ENCODE results near the gene GPR3. TPM values are rescaled to one million over a fixed set of nuclear protein-coding genes. Genes with fewer than 3 reads are reported as not detected.

The GPR3 gene
- total and polyA plus RNA-seq, 2 of the 8 experiments (the other 6 are each of a cell fraction or from before 2014, with no cell fraction given) = 9.9 to 26.5 TPM

DNA sequence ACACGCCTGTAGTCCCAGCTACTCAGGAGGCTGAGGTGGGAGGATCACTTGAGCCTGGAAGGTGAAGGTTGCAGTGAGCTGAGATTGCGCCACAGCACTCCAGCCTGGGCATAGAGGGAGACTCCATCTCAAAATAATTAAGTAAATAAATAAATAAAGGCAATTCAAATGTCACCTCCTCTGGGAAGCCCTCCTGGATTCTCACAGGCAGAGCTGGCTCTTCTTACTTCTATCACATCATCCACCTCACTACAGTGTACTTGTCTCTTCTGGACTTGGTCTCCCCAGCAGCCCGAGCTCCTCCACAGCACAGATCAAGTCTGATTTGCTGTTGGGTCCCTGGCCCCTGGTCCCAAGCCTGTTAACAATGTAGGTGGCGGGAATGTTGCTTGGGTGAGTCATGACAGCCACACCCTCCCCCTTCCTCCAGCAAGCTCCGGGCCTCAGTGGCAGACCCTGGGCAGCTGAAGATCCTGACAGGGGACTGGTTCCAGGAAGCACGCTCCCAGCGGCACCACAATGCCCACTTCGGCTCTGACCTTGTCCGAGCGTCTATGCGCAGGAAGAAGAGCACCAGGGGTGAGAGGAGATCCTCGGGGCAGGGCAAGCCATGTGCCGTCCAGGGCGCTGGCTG lies 45.3 kb upstream of the GPR3 start:
- no peak overlapping the region for H2BK120ac ChIP-seq (replicated peaks; ENCODE audit: low read depth, low read length)
- H3K9me3 ChIP-seq (ENCODE audit: insufficient read depth in 2 of 2, low read depth in 1 of 2, low read length in 1 of 2) = no peaks in the 10 kb centered on the region
- peaks cover 0 to 4% of the 10 kb centered on the region in 2 experiments; a peak in 1 of 4 replicates for H3K79me2 ChIP-seq (ENCODE audit: control insufficient read depth in 1 of 2, insufficient read depth in 2 of 2, low read length in 2 of 2)
- no peak for TF ChIP-seq CHD1 (IDR thresholded peaks at IDR 0.05; ENCODE audit: low read depth, low read length)
- TF ChIP-seq BRCA1 (IDR thresholded peaks at IDR 0.05; ENCODE audit: low read depth, low read length) = no peak
- TF ChIP-seq PHF8 (conservative IDR thresholded peaks at IDR 0.05; ENCODE audit: low read depth, low read length) = no peak
- TF ChIP-seq RAD21 (IDR thresholded peaks at IDR 0.05 in 1 of 2, conservative IDR thresholded peaks at IDR 0.05 in 1 of 2; ENCODE audit: low read depth in 2 of 2, low read length in 2 of 2) = no peak
- TF ChIP-seq, protein P1, sequence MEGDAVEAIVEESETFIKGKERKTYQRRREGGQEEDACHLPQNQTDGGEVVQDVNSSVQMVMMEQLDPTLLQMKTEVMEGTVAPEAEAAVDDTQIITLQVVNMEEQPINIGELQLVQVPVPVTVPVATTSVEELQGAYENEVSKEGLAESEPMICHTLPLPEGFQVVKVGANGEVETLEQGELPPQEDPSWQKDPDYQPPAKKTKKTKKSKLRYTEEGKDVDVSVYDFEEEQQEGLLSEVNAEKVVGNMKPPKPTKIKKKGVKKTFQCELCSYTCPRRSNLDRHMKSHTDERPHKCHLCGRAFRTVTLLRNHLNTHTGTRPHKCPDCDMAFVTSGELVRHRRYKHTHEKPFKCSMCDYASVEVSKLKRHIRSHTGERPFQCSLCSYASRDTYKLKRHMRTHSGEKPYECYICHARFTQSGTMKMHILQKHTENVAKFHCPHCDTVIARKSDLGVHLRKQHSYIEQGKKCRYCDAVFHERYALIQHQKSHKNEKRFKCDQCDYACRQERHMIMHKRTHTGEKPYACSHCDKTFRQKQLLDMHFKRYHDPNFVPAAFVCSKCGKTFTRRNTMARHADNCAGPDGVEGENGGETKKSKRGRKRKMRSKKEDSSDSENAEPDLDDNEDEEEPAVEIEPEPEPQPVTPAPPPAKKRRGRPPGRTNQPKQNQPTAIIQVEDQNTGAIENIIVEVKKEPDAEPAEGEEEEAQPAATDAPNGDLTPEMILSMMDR (IDR thresholded peaks at IDR 0.05; ENCODE audit: control extremely low read depth in 1 of 3, insufficient read depth in 1 of 3, low read depth in 1 of 3, low read length in 3 of 3) = no peak
- no peak for TF ChIP-seq CHD2 (IDR thresholded peaks at IDR 0.05; ENCODE audit: low read length)
- no peak for TF ChIP-seq TCF12 (IDR thresholded peaks at IDR 0.05; ENCODE audit: low read depth, low read length)
- TF ChIP-seq, protein P2, sequence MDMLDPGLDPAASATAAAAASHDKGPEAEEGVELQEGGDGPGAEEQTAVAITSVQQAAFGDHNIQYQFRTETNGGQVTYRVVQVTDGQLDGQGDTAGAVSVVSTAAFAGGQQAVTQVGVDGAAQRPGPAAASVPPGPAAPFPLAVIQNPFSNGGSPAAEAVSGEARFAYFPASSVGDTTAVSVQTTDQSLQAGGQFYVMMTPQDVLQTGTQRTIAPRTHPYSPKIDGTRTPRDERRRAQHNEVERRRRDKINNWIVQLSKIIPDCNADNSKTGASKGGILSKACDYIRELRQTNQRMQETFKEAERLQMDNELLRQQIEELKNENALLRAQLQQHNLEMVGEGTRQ (IDR thresholded peaks at IDR 0.05; ENCODE audit: low read length) = no peak
- H3K18ac ChIP-seq (ENCODE audit: extremely low read depth, low read length) = no peak overlapping the region
- H2AFZ ChIP-seq (ENCODE audit: low read length) = no peak overlapping the region
- H2AK5ac ChIP-seq (ENCODE audit: low read depth, low read length) = no peak overlapping the region; the same call in 1 of the 2 replicates
- H3K14ac ChIP-seq (ENCODE audit: insufficient read length) = no peak overlapping the region
- H3K23me2 ChIP-seq (ENCODE audit: low read depth, low read length) = peaks cover 26% of the 10 kb centered on the region
- FAIRE-seq = no peak
- H3K9ac ChIP-seq (replicated peaks in 1 of 4; ENCODE audit: extremely low read depth in 1 of 4, low read depth in 3 of 4, low read length in 3 of 4) = no peak overlapping the region
- no peak overlapping the region for H2BK12ac ChIP-seq (ENCODE audit: low read depth, low read length)
- H2BK20ac ChIP-seq (ENCODE audit: low read length) = no peak overlapping the region
- H3K4me2 ChIP-seq (ENCODE audit: insufficient read depth in 1 of 2, low read depth in 2 of 2, low read length in 2 of 2) = no peak overlapping the region
- peaks cover 0 to 32% (median 20%) of the 10 kb centered on the region in 4 experiments; a peak in 6 of 7 replicates for H3K4me1 ChIP-seq (replicated peaks in 1 of 4; ENCODE audit: control insufficient read depth in 3 of 4, insufficient read depth in 4 of 4, low read length in 3 of 4)
- H3K23ac ChIP-seq (ENCODE audit: insufficient read length) = no peak overlapping the region
- H2BK15ac ChIP-seq (ENCODE audit: low read length) = no peak overlapping the region
- H4K91ac ChIP-seq (replicated peaks; ENCODE audit: insufficient read length, low read length) = no peak overlapping the region
- no peak overlapping the region for H3K27ac ChIP-seq (ENCODE audit: low read depth, low read length)
- no peak overlapping the region for H2BK5ac ChIP-seq (ENCODE audit: low read depth, low read length)
- H4K20me1 ChIP-seq (replicated peaks in 1 of 2; ENCODE audit: control insufficient read depth in 1 of 2, insufficient read depth in 2 of 2, low read length in 2 of 2) = peaks cover 0 to 9% of the 10 kb centered on the region in 2 experiments
- H3K4ac ChIP-seq (replicated peaks; ENCODE audit: insufficient read length, low read depth, low read length) = no peak overlapping the region
- H3K56ac ChIP-seq (replicated peaks; ENCODE audit: insufficient read length, low read depth, low read length) = no peak overlapping the region
- H3K27me3 ChIP-seq (replicated peaks in 1 of 4; ENCODE audit: control insufficient read depth in 3 of 4, extremely low read depth in 1 of 4, insufficient read depth in 3 of 4, low read length in 3 of 4) = peaks cover 0 to 8% (median 7%) of the 10 kb centered on the region in 4 experiments; a peak in 6 of 7 replicates
- H4K5ac ChIP-seq (ENCODE audit: insufficient read length, low read depth, low read length) = no peak overlapping the region
- H3K79me1 ChIP-seq (ENCODE audit: low read depth, low read length) = no peaks in the 10 kb centered on the region
- no peak overlapping the region for H3K4me3 ChIP-seq (ENCODE audit: extremely low read depth in 1 of 4, insufficient read depth in 2 of 4, low read depth in 3 of 4, low read length in 4 of 4)
- POLR2A ChIA-PET (ENCODE audit: partially characterized antibody) = interaction anchor here (0.6 to 1.2 kb wide), 4 partner anchors 13 to 46 kb away, joined by 3 to 5 read pairs (median 3); no protein-coding TSS in a partner anchor
- CTCF ChIA-PET (ENCODE audit: partially characterized antibody) = interaction anchor here (0.6 to 6.6 kb wide), 11 partner anchors 9 to 206 kb away, joined by 3 to 75 read pairs (median 5); no protein-coding TSS in a partner anchor
- DNase-seq (ENCODE audit: low read depth in 1 of 2, low spot score in 2 of 2) = no peak
- H3K36me3 ChIP-seq (ENCODE audit: control insufficient read depth in 2 of 4, insufficient read depth in 4 of 4, low read length in 3 of 4) = 0 out of 8 replicates have a peak, but pooled peaks cover 0 to 3% (median 0%) of the 10 kb centered on the region in 4 experiments
- H4K8ac ChIP-seq (ENCODE audit: extremely low read depth, insufficient read depth, low read length) = no peak overlapping the region
- WGBS, 2 experiments (ENCODE audit: extremely low coverage in 1 of 2, insufficient coverage in 1 of 2, insufficient read length in 1 of 2, insufficient replicate concordance in 2 of 2, low coverage in 1 of 2, low lambda C conversion rate in 2 of 2, missing lambda C conversion rate in 1 of 2) = 88% methylated on average over 14 of the region's 14 CpGs; no CpG with 5 or more reads in 1 of the 2 experiments

Data from H1 (cell line).